ENCODE data around the gene TSPOAP1.

DNA sequence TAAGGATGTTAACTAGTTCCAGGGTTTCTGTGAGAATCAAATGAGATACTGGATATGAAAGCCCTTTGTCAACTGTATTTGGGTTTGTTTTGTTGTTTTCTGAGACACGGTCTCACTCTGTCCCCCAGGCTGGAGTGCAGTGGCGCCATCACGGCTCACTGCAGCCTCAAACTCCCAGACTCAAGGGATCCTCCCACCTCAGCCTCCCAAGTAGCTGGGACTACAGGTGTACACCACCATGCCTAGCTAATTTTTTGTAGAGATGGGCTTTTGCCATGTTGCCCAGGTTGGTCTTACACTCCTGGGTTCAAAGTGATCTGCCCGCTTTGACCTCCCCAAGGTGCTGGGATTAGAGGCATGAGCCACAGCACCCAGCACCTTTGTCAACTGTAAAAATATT lies 14.5 kb upstream of the TSPOAP1 start:
- TF ChIP-seq, protein P1, sequence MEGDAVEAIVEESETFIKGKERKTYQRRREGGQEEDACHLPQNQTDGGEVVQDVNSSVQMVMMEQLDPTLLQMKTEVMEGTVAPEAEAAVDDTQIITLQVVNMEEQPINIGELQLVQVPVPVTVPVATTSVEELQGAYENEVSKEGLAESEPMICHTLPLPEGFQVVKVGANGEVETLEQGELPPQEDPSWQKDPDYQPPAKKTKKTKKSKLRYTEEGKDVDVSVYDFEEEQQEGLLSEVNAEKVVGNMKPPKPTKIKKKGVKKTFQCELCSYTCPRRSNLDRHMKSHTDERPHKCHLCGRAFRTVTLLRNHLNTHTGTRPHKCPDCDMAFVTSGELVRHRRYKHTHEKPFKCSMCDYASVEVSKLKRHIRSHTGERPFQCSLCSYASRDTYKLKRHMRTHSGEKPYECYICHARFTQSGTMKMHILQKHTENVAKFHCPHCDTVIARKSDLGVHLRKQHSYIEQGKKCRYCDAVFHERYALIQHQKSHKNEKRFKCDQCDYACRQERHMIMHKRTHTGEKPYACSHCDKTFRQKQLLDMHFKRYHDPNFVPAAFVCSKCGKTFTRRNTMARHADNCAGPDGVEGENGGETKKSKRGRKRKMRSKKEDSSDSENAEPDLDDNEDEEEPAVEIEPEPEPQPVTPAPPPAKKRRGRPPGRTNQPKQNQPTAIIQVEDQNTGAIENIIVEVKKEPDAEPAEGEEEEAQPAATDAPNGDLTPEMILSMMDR (IDR thresholded peaks at IDR 0.05), result no peak
- TF ChIP-seq, protein P2, sequence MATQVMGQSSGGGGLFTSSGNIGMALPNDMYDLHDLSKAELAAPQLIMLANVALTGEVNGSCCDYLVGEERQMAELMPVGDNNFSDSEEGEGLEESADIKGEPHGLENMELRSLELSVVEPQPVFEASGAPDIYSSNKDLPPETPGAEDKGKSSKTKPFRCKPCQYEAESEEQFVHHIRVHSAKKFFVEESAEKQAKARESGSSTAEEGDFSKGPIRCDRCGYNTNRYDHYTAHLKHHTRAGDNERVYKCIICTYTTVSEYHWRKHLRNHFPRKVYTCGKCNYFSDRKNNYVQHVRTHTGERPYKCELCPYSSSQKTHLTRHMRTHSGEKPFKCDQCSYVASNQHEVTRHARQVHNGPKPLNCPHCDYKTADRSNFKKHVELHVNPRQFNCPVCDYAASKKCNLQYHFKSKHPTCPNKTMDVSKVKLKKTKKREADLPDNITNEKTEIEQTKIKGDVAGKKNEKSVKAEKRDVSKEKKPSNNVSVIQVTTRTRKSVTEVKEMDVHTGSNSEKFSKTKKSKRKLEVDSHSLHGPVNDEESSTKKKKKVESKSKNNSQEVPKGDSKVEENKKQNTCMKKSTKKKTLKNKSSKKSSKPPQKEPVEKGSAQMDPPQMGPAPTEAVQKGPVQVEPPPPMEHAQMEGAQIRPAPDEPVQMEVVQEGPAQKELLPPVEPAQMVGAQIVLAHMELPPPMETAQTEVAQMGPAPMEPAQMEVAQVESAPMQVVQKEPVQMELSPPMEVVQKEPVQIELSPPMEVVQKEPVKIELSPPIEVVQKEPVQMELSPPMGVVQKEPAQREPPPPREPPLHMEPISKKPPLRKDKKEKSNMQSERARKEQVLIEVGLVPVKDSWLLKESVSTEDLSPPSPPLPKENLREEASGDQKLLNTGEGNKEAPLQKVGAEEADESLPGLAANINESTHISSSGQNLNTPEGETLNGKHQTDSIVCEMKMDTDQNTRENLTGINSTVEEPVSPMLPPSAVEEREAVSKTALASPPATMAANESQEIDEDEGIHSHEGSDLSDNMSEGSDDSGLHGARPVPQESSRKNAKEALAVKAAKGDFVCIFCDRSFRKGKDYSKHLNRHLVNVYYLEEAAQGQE (IDR thresholded peaks at IDR 0.05; ENCODE audit: low read depth, low read length), result no peak
- TF ChIP-seq FOXM1 (IDR thresholded peaks at IDR 0.05; ENCODE audit: low read depth) (no peak), JUND (IDR thresholded peaks at IDR 0.05) (no peak), RFX5 (IDR thresholded peaks at IDR 0.05; ENCODE audit: low read length) (no peak), RAD21 (IDR thresholded peaks at IDR 0.05; ENCODE audit: low read length) (no peak)
- TF ChIP-seq, protein P3, sequence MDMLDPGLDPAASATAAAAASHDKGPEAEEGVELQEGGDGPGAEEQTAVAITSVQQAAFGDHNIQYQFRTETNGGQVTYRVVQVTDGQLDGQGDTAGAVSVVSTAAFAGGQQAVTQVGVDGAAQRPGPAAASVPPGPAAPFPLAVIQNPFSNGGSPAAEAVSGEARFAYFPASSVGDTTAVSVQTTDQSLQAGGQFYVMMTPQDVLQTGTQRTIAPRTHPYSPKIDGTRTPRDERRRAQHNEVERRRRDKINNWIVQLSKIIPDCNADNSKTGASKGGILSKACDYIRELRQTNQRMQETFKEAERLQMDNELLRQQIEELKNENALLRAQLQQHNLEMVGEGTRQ (IDR thresholded peaks at IDR 0.05; ENCODE audit: borderline replicate concordance, low read depth, low read length), result no peak

Measured in SK-N-SH (cell line).